ENCODE measurements around the gene PHLDA3.

- TF ChIP-seq CTCF (IDR thresholded peaks at IDR 0.05) (no peak), POLR2A (IDR thresholded peaks at IDR 0.05) (no peak)
These were observed 35.2 kb upstream of the PHLDA3 start for GRCh38 chr1:201504179-201504631.
